Ishikawa (cell line): Measurements from ENCODE around the gene HOXC6.

Source experiments
- CEBPB ChIP-seq: IDR thresholded peaks from 2 replicates; pipeline ENCODE4 v1.6.1; 2012
- CREB1 ChIP-seq: IDR thresholded peaks from 2 replicates; pipeline ENCODE4 v1.6.1; 2012; ENCODE audit warnings: low read depth
- EGR1 ChIP-seq: IDR thresholded peaks from 2 replicates; pipeline ENCODE4 v1.6.1; 2012
- EP300 ChIP-seq: IDR thresholded peaks from 2 replicates; pipeline ENCODE4 v1.6.1; 2012; ENCODE audit warnings: borderline replicate concordance
- FOXM1 ChIP-seq: IDR thresholded peaks from 2 replicates; pipeline ENCODE4 v1.6.1; 2012; ENCODE audit warnings: low read depth, borderline replicate concordance
- MAX ChIP-seq: IDR thresholded peaks from 2 replicates; pipeline ENCODE4 v1.6.1; 2012
- NFIC ChIP-seq: IDR thresholded peaks from 2 replicates; pipeline ENCODE4 v1.6.1; 2012
- RAD21 ChIP-seq: IDR thresholded peaks from 2 replicates; pipeline ENCODE4 v1.6.1; 2012; ENCODE audit warnings: low read depth
- REST ChIP-seq: IDR thresholded peaks from 2 replicates; pipeline ENCODE4 v1.6.1; 2012; ENCODE audit warnings: low read depth, mild to moderate bottlenecking
- TAF1 ChIP-seq: IDR thresholded peaks from 2 replicates; pipeline ENCODE4 v1.6.1; 2012; ENCODE audit warnings: low read depth, mild to moderate bottlenecking
- TCF12 ChIP-seq: IDR thresholded peaks from 2 replicates; pipeline ENCODE4 v1.6.1; 2012; ENCODE audit warnings: low read depth
- TEAD4 ChIP-seq: IDR thresholded peaks from 2 replicates; pipeline ENCODE4 v1.6.1; 2012
- USF1 ChIP-seq: IDR thresholded peaks from 2 replicates; pipeline ENCODE4 v1.6.1; 2012
- YY1 ChIP-seq: IDR thresholded peaks from 2 replicates; pipeline ENCODE4 v1.6.1; 2012; ENCODE audit warnings: low read depth
- ZBTB7A ChIP-seq: IDR thresholded peaks from 2 replicates; pipeline ENCODE4 v1.6.1; 2012; ENCODE audit warnings: low read depth

Gene HOXC6

GRCh38 chr12:54045401-54045800 lies 17.2 kb downstream of the HOXC6 start:
- TF ChIP-seq EGR1 = no peak
- no peak for TF ChIP-seq TAF1
- no peak for TF ChIP-seq ZBTB7A
- no peak for TF ChIP-seq TEAD4
- TF ChIP-seq FOXM1 = no peak
- TF ChIP-seq CEBPB = no peak
- no peak for TF ChIP-seq REST
- TF ChIP-seq CREB1 = no peak
- TF ChIP-seq EP300 = no peak
- TF ChIP-seq YY1 = no peak
- no peak for TF ChIP-seq MAX
- TF ChIP-seq RAD21 = no peak
- no peak for TF ChIP-seq NFIC

- TF ChIP-seq MAX = no peak
- no peak for TF ChIP-seq TEAD4
- TF ChIP-seq USF1 = no peak
- TF ChIP-seq NFIC = no peak
- no peak for TF ChIP-seq FOXM1
- TF ChIP-seq CREB1 = no peak
- TF ChIP-seq TCF12 = no peak
- no peak for TF ChIP-seq REST
- no peak for TF ChIP-seq RAD21
- no peak for TF ChIP-seq CEBPB
- no peak for TF ChIP-seq YY1
- TF ChIP-seq EGR1 = no peak
- TF ChIP-seq TAF1 = no peak
- no peak for TF ChIP-seq ZBTB7A
- TF ChIP-seq EP300 = no peak
Observed at GRCh38 chr12:54045868-54046521, 17.8 kb downstream of the HOXC6 start.

GRCh38 chr12:54046809-54047159 lies 18.5 kb downstream of the HOXC6 start:
- TF ChIP-seq MAX (no peak), CEBPB (no peak), EGR1 (no peak), TCF12 (no peak), NFIC (no peak), YY1 (no peak), RAD21 (no peak), FOXM1 (no peak), USF1 (no peak), REST (no peak), TEAD4 (no peak), TAF1 (no peak), ZBTB7A (no peak), CREB1 (no peak)

GRCh38 chr12:54047160-54047963 lies 19.1 kb downstream of the HOXC6 start:
- no peak for TF ChIP-seq EP300
- TF ChIP-seq CREB1 = no peak
- no peak for TF ChIP-seq TAF1
- no peak for TF ChIP-seq EGR1
- no peak for TF ChIP-seq TCF12
- no peak for TF ChIP-seq TEAD4
- TF ChIP-seq MAX = no peak
- TF ChIP-seq CEBPB = no peak
- TF ChIP-seq RAD21 = no peak
- TF ChIP-seq USF1 = no peak
- TF ChIP-seq REST = no peak
- TF ChIP-seq ZBTB7A = no peak
- no peak for TF ChIP-seq FOXM1
- TF ChIP-seq YY1 = no peak
- no peak for TF ChIP-seq NFIC
